IMR-90 (cell line): ENCODE data around the gene ERMP1. TPM values are rescaled to one million over a fixed set of nuclear protein-coding genes. Genes with fewer than 3 reads are reported as not detected.

Experiments
- ATAC-seq: fragments of 200-7000 bp; cut with Tn5 transposase; 2 replicates; pipeline ENCODE4 v1.9.1; 2020; ENCODE audit warnings: low read depth, mild to moderate bottlenecking, moderate library complexity
- BruUV-seq: library from RNA; stranded (reverse); fragments of 400-500 nt; replicated peaks from 2 replicates; lab custom pipeline; 2021; lab: Mats Ljungman, UMichigan
- CTCF ChIA-PET: fragments of 300-600 bp; formaldehyde crosslinking; extraction: SDS; loops from one replicate; lab custom pipeline; 2021; ENCODE audit warnings: antibody characterized with exemption; lab: Yijun Ruan, JAX
- POLR2A ChIA-PET: fragments of 300-600 bp; sonication (Branson Sonifier 250); formaldehyde crosslinking; loops from one replicate; lab custom pipeline; 2022; ENCODE audit warnings: antibody characterized with exemption; ENCODE audit not compliant: unreplicated experiment; lab: Charles Lee
- DNase-seq: peaks from one replicate; pipeline ENCODE4 v3.0.0; 2013
- H2AFZ ChIP-seq: replicated peaks from 2 replicates; pipeline ENCODE3; 2013; ENCODE audit warnings: low read length, mild to moderate bottlenecking; ENCODE audit not compliant: poor library complexity
- H2AK5ac ChIP-seq: 2 replicates; pipeline ENCODE4 v1.6.1; 2013; ENCODE audit warnings: low read depth, low read length, inconsistent platforms
- H2AK9ac ChIP-seq: replicated peaks from 2 replicates; pipeline ENCODE3; 2013; ENCODE audit warnings: mild to moderate bottlenecking, low read depth, low read length, moderate library complexity; ENCODE audit not compliant: poor library complexity
- H2BK120ac ChIP-seq: 2 replicates; pipeline ENCODE4 v1.6.1; 2013; ENCODE audit warnings: low read depth, low read length, inconsistent platforms
- H2BK15ac ChIP-seq: 3 replicates; pipeline ENCODE4 v1.6.1; 2013; ENCODE audit warnings: low read depth, low read length, inconsistent platforms
- H2BK20ac ChIP-seq: 2 replicates; pipeline ENCODE4 v1.6.1; 2013; ENCODE audit warnings: low read depth, mild to moderate bottlenecking, inconsistent platforms, low read length, moderate library complexity
- H2BK5ac ChIP-seq: 2 replicates; pipeline ENCODE4 v1.6.1; 2013; ENCODE audit warnings: mild to moderate bottlenecking, low read depth, low read length, inconsistent platforms; ENCODE audit not compliant: poor library complexity, severe bottlenecking
- H3K14ac ChIP-seq: replicated peaks from 2 replicates; pipeline ENCODE4 v1.6.1; 2013; ENCODE audit warnings: low read depth, low read length, inconsistent platforms
- H3K18ac ChIP-seq: 2 replicates; pipeline ENCODE4 v1.6.1; 2013; ENCODE audit warnings: low read depth, low read length, control low read depth
- H3K23ac ChIP-seq: 2 replicates; pipeline ENCODE4 v1.6.1; 2013; ENCODE audit warnings: low read depth, low read length, inconsistent platforms
- H3K27ac ChIP-seq: 2 replicates; pipeline ENCODE4 v1.5.1; 2013; ENCODE audit warnings: mild to moderate bottlenecking, control low read depth, low read length; ENCODE audit not compliant: insufficient read depth
- H3K27me3 ChIP-seq: 2 replicates; pipeline ENCODE4 v1.6.1; 2013; ENCODE audit warnings: low read length; ENCODE audit not compliant: control insufficient read depth, insufficient read depth
- H3K36me3 ChIP-seq: 2 replicates; pipeline ENCODE4 v1.6.1; 2013; ENCODE audit warnings: low read length, mixed read lengths; ENCODE audit not compliant: control insufficient read depth, insufficient read depth
- H3K4ac ChIP-seq: 2 replicates; pipeline ENCODE4 v1.6.1; 2013; ENCODE audit warnings: low read depth, low read length, inconsistent platforms
- H3K4me1 ChIP-seq: 2 replicates; pipeline ENCODE4 v1.6.1; 2013; ENCODE audit warnings: low read length, mixed read lengths; ENCODE audit not compliant: control insufficient read depth, insufficient read depth
- H3K4me2 ChIP-seq: 2 replicates; pipeline ENCODE4 v1.6.1; 2013; ENCODE audit warnings: low read depth, mild to moderate bottlenecking, control low read depth, low read length, moderate library complexity
- H3K4me3 ChIP-seq: 2 replicates; pipeline ENCODE4 v1.5.1; 2013; ENCODE audit warnings: low read depth, mild to moderate bottlenecking, control low read depth, low read length, moderate library complexity; ENCODE audit not compliant: insufficient read depth
- H3K56ac ChIP-seq: 2 replicates; pipeline ENCODE4 v1.6.1; 2013; ENCODE audit warnings: low read length, inconsistent platforms; ENCODE audit not compliant: insufficient read depth; ENCODE audit errors: extremely low read depth
- H3K79me1 ChIP-seq, 2 experiments: 2 replicates each; pipeline ENCODE4 v1.6.1; 2013; ENCODE audit warnings: low read length in 2 of 2, inconsistent platforms in 1 of 2, low read depth in 1 of 2
- H3K9ac ChIP-seq: 2 replicates; pipeline ENCODE4 v1.6.1; 2013; ENCODE audit warnings: low read depth, low read length, control low read depth
- H3K9me1 ChIP-seq: 2 replicates; pipeline ENCODE4 v1.6.1; 2013; ENCODE audit warnings: low read length, inconsistent platforms; ENCODE audit not compliant: insufficient read depth
- H3K9me3 ChIP-seq: 2 replicates; pipeline ENCODE4 v1.6.1; 2013; ENCODE audit warnings: low read length; ENCODE audit not compliant: control insufficient read depth, insufficient read depth
- H4K20me1 ChIP-seq: 2 replicates; pipeline ENCODE4 v1.6.1; 2013; ENCODE audit warnings: low read length, inconsistent platforms; ENCODE audit not compliant: insufficient read depth
- H4K5ac ChIP-seq: 2 replicates; pipeline ENCODE4 v1.6.1; 2013; ENCODE audit warnings: mild to moderate bottlenecking, low read depth, low read length, control low read depth
- H4K8ac ChIP-seq, 2 experiments: 2 replicates each; pipeline ENCODE4 v1.6.1; 2013; ENCODE audit warnings: low read depth in 2 of 2, low read length in 2 of 2, control low read depth in 1 of 2, inconsistent platforms in 1 of 2
- H4K91ac ChIP-seq: 2 replicates; pipeline ENCODE4 v1.6.1; 2013; ENCODE audit warnings: low read depth, low read length, inconsistent platforms; ENCODE audit not compliant: insufficient read depth
- BHLHE40 ChIP-seq: fragments of 150-350 bp; IDR thresholded peaks from 2 replicates; pipeline ENCODE4 v1.6.1; 2016; ENCODE audit warnings: mild to moderate bottlenecking, low read depth, low read length
- CEBPB ChIP-seq: IDR thresholded peaks from 2 replicates; pipeline ENCODE4 v1.6.1; 2012; ENCODE audit warnings: low read depth, low read length, improper control_type of control experiment
- MAFK ChIP-seq: IDR thresholded peaks from 2 replicates; pipeline ENCODE4 v1.6.1; 2012; ENCODE audit warnings: low read depth, low read length, improper control_type of control experiment
- MAZ ChIP-seq: IDR thresholded peaks from 2 replicates; pipeline ENCODE4 v1.6.1; 2012; ENCODE audit warnings: low read depth, mild to moderate bottlenecking, low read length, improper control_type of control experiment, moderate library complexity, borderline replicate concordance
- MXI1 ChIP-seq: IDR thresholded peaks from 2 replicates; pipeline ENCODE4 v1.6.1; 2012; ENCODE audit warnings: low read depth, mild to moderate bottlenecking, low read length, moderate library complexity, borderline replicate concordance
- NFE2L2 ChIP-seq: fragments of 150-350 bp; IDR thresholded peaks from 2 replicates; pipeline ENCODE4 v1.6.1; 2016; ENCODE audit warnings: low read depth, mild to moderate bottlenecking, low read length
- RAD21 ChIP-seq: IDR thresholded peaks from 2 replicates; pipeline ENCODE4 v1.6.1; 2012; ENCODE audit warnings: low read length, improper control_type of control experiment
- SMC3 ChIP-seq: fragments of 150-350 bp; IDR thresholded peaks from 2 replicates; pipeline ENCODE4 v1.6.1; 2016; ENCODE audit warnings: low read depth, mild to moderate bottlenecking, antibody characterized with exemption, low read length, moderate library complexity
- WGBS, 2 experiments: methylation state at CpG; one replicate each; pipeline versions ENCODE4 v1.1.5 to v1.1.7; 2013; ENCODE audit warnings: missing lambda C conversion rate in 2 of 2; ENCODE audit not compliant: insufficient read length in 1 of 2; ENCODE audit errors: extremely low coverage in 2 of 2; 5-methylcytosine and 5-hydroxymethylcytosine counted together
- dilution Hi-C: fragments of 300-500 bp; cut with HindIII; formaldehyde crosslinking; loops from one replicate; pipeline ENCODE4 v1.14.3; 2018; ENCODE audit warnings: low sequenced_read_pairs; ENCODE audit not compliant: unreplicated experiment
- in situ Hi-C: fragments of 300-500 bp; cut with MboI; formaldehyde crosslinking; loops from 3 replicates; pipeline ENCODE4 v1.14.3; 2019; ENCODE audit warnings: low sequenced_read_pairs, inconsistent platforms, mixed read lengths
- intact Hi-C: fragments of 100-400 bp; cut with micrococcal nuclease; formaldehyde crosslinking; loops from 2 replicates; pipeline ENCODE4 v1.10.0; 2022
- polyA plus RNA-seq, 3 experiments: library from polyadenylated mRNA; depleted of rRNA; stranded (reverse); fragments of >200 nt; gene quantifications; 2 replicates each; pipeline ENCODE4 v1.2.3, GENCODE V29; 2012; ENCODE audit warnings: low replicate concordance in 1 of 3
- total RNA-seq: library from RNA; depleted of rRNA; stranded (reverse); fragments of >200 nt; gene quantifications from 2 replicates; pipeline ENCODE4 v1.2.3, GENCODE V29; 2012
- TF ChIP-seq, protein P1 (sequence below): fragments of 150-350 bp; IDR thresholded peaks from 2 replicates; pipeline ENCODE4 v1.6.1; 2017; ENCODE audit warnings: mild to moderate bottlenecking, antibody characterized with exemption, low read length, low read depth

ERMP1 gene
- total and polyA plus RNA-seq, 2 of the 4 experiments (the other 2 are of a cell fraction), result 2.2 to 4.7 TPM

GRCh38 chr9:5872511-5872910 lies 39.6 kb upstream of the ERMP1 start:
- TF ChIP-seq CEBPB (no peak), RAD21 (no peak), MXI1 (no peak), MAZ (no peak), MAFK (no peak), BHLHE40 (no peak), NFE2L2 (no peak), SMC3 (no peak)
- TF ChIP-seq, protein P1, sequence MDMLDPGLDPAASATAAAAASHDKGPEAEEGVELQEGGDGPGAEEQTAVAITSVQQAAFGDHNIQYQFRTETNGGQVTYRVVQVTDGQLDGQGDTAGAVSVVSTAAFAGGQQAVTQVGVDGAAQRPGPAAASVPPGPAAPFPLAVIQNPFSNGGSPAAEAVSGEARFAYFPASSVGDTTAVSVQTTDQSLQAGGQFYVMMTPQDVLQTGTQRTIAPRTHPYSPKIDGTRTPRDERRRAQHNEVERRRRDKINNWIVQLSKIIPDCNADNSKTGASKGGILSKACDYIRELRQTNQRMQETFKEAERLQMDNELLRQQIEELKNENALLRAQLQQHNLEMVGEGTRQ, result no peak
- H3K79me1 ChIP-seq, result no peaks in the 10 kb centered on the region
- ChIA-PET POLR2A (no interaction called here), CTCF (no interaction called here)
- no peak overlapping the region for H4K8ac ChIP-seq
- H2AK5ac ChIP-seq, result no peak overlapping the region
- no peak overlapping the region; the same call in 1 of the 2 replicates for H4K5ac ChIP-seq
- no peak overlapping the region for H3K9ac ChIP-seq
- H3K36me3 ChIP-seq, result no peaks in the 10 kb centered on the region
- H3K14ac ChIP-seq, result no peak overlapping the region
- H3K23ac ChIP-seq, result no peak overlapping the region
- no peak overlapping the region for H3K4me3 ChIP-seq
- H4K20me1 ChIP-seq, result no peaks in the 10 kb centered on the region
- no peak overlapping the region for H2BK5ac ChIP-seq
- H3K27me3 ChIP-seq, result no peaks in the 10 kb centered on the region
- H3K4me2 ChIP-seq, result no peak overlapping the region
- H2BK20ac ChIP-seq, result no peak overlapping the region
- no peak overlapping the region for H3K56ac ChIP-seq
- no peak overlapping the region for H2BK120ac ChIP-seq
- no peak overlapping the region for H2BK15ac ChIP-seq
- H2AK9ac ChIP-seq, result no peak overlapping the region
- no peak overlapping the region for H3K4ac ChIP-seq
- H3K27ac ChIP-seq, result no peak overlapping the region
- BruUV-seq, result no TSS peak
- no peak for DNase-seq
- H3K18ac ChIP-seq, result no peak overlapping the region
- H3K4me1 ChIP-seq, result no peaks in the 10 kb centered on the region
- H2AFZ ChIP-seq, result no peak overlapping the region
- no peaks in the 10 kb centered on the region for H3K9me1 ChIP-seq
- dilution Hi-C loops, result no loop called here
- in situ Hi-C loops, result no loop called here
- ATAC-seq, result peak; percentile 42
- no CpG with 5 or more reads among the region's 4 CpGs for WGBS, 2 experiments
- no peak overlapping the region for H4K91ac ChIP-seq
- intact Hi-C loops, result no loop called here
- H3K9me3 ChIP-seq, result no peaks in the 10 kb centered on the region
